ENCODE results near the gene GPS2. TPM values are rescaled to one million over a fixed set of nuclear protein-coding genes. Genes with fewer than 3 reads are reported as not detected.
A peak's percentile ranks its signal among the peaks of the same experiment; 100 is the strongest.

Gene GPS2
- total and polyA plus RNA-seq, 7 experiments from 2014 or later, result 72.6 to 145 (median 107) TPM

DNA sequence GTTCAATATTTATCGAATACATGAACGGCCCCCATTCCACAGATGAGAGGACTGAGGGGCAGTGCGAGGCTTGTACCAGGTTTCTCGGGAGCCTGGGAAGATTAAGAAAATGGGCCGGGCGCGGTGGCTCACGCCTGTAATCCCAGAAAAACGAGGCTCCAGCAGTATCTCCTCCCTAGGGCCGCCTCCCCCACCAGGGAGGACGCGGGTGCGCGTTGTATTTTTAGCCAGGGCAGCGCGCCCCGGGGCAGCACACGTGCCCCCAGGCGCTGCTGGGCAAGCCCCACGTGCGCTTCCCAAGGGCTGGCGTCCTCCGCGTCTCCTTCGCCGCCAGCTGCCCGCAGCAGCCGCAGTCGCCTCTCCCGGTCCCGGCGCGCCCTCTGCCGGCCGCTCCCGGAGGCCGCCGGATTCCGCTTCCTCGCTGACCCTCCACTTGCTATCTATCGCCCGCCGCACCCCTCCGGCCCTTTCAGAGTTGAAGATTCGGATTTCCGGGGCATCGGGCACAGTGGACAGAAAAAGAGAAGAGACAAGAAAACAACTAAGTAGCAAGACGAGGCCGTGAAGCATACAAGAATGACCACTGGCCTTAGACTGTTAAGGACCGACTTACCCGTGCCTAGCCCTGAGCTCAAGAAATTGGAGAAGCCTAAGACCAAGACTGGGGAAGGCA is 18.8 kb downstream of the GPS2 start:
- H3K27ac ChIP-seq (ENCODE audit: low read depth, low read length), result no peak overlapping the region
- Mint-ChIP-seq H3K36me3 (no peaks in the 10 kb centered on the region), H3K9me3 (no peaks in the 10 kb centered on the region), H3K27ac (peak overlapping the region in 2 of 9 donors; percentile 51 to 66), H3K27me3 (peaks cover 4 to 54% (median 18%) of the 10 kb centered on the region in 5 donors), H3K4me1 (peaks cover 6 to 30% (median 25%) of the 10 kb centered on the region in 7 donors), H3K4me3 (peak overlapping the region; percentile 18 to 89 (median 52))
- no peaks in the 10 kb centered on the region for H3K36me3 ChIP-seq (ENCODE audit: control insufficient read depth in 2 of 3, insufficient read depth in 3 of 3, low read length in 3 of 3)
- DNase-seq (peak in 5 of 9 donors; percentile 41 to 86 (median 62)), ATAC-seq (peak; percentile 63)
- H3K4me1 ChIP-seq (ENCODE audit: control insufficient read depth in 2 of 2, insufficient read depth in 2 of 2, low read length in 2 of 2), result peaks cover 12 to 26% of the 10 kb centered on the region in 2 donors
- H3K9me3 ChIP-seq (ENCODE audit: control insufficient read depth in 2 of 3, low read length in 3 of 3), result no peaks in the 10 kb centered on the region
- no peak overlapping the region for H3K4me3 ChIP-seq (ENCODE audit: low read length)
- no peaks in the 10 kb centered on the region for H3K27me3 ChIP-seq (ENCODE audit: control insufficient read depth in 2 of 2, insufficient read depth in 2 of 2, low read length in 2 of 2)
- ChIA-PET CTCF (interaction anchor here (0.6 to 2.2 kb wide), 25 partner anchors 9 to 597 kb away, joined by 3 to 33 read pairs (median 4); partner anchors contain the start of genes ACADVL, ACAP1, DLG4 and DVL2), POLR2A (interaction anchor here (0.6 to 2.1 kb wide), 13 partner anchors 10 to 250 kb away, joined by 3 to 13 read pairs (median 4); partner anchors contain the start of genes CLDN7, GPS2, NEURL4 and SLC2A4)
- intact Hi-C loops (cut with micrococcal nuclease), result loop anchor here (1.0 kb wide), 5 partner anchors 11 to 251 kb away; partner anchors contain the start of genes EIF5A (in 1 of the 2) and ELP5 (in 1 of the 2)

DNA sequence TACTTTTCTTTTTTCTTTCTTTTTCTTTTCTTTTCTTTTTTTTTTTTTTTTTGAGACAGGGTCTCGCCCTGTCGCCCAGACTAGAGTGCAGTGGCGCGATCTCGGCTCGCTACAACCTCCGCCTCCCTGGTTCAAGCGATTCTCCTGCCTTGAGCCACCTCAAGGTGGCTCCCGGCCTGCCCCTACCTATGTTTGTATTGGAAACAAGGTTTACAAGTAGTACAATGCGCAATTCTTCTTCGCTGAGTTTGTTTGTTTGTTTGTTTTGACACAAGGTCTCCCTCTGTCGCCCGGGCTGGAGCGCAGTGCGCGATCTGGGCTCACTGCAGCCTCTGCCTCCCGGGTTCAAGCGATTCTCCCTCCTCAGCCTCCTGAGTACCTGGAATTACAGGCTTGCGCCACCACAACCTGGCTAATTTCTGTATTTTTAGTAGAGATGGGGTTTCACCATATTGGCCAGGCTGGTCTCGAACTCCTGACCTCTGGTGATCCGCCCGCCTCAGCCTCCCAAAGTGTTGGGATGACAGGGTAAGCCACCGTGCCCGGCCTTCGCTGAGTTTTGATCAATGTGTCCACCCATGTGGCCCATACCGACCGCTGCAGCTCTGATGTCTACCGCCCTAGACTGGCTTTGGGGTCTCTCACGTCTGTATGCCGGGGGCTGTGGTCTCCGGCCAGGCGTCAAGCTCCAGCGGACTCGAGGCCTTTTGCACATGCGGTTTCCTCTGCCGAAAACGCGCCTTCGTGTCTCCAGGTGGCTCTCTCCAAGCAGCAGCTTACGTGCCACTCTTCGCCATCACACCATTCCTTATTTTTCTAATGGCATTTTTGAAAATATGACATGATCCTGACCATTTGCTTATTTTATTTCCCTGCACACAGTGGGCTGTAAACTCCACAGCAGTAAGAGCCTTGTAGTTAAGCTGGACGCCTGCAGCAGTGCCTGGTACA is 19.7 kb downstream of the GPS2 start:
- ChIA-PET POLR2A (interaction anchor here (0.6 to 2.1 kb wide), 10 partner anchors 11 to 92 kb away, joined by 3 to 13 read pairs (median 4); partner anchors contain the start of genes CLDN7, NEURL4 and SLC2A4), CTCF (interaction anchor here (0.6 to 2.2 kb wide), 15 partner anchors 10 to 597 kb away, joined by 3 to 33 read pairs (median 4); partner anchors contain the start of genes ACADVL, DLG4, DVL2 and NEURL4)
- Mint-ChIP-seq H3K27me3 (peaks cover 4 to 55% (median 18%) of the 10 kb centered on the region in 5 donors), H3K27ac (peak overlapping the region in 6 of 9 donors; percentile 32 to 85 (median 50)), H3K4me3 (peak overlapping the region; percentile 74 to 91 (median 84)), H3K36me3 (no peaks in the 10 kb centered on the region), H3K9me3 (no peaks in the 10 kb centered on the region), H3K4me1 (peaks cover 6 to 30% (median 25%) of the 10 kb centered on the region in 7 donors)
- DNase-seq (no peak), ATAC-seq (no peak)
- no peaks in the 10 kb centered on the region for H3K27me3 ChIP-seq (ENCODE audit: control insufficient read depth in 2 of 2, insufficient read depth in 2 of 2, low read length in 2 of 2)
- H3K4me1 ChIP-seq (ENCODE audit: control insufficient read depth in 2 of 2, insufficient read depth in 2 of 2, low read length in 2 of 2), result peaks cover 12 to 26% of the 10 kb centered on the region in 2 donors
- no peaks in the 10 kb centered on the region for H3K9me3 ChIP-seq (ENCODE audit: control insufficient read depth in 2 of 3, low read length in 3 of 3)
- intact Hi-C loops (cut with micrococcal nuclease), result loop anchor here (1.0 kb wide), 5 partner anchors 12 to 250 kb away; partner anchors contain the start of genes EIF5A (in 1 of the 2) and ELP5 (in 1 of the 2)
- no peaks in the 10 kb centered on the region for H3K36me3 ChIP-seq (ENCODE audit: control insufficient read depth in 2 of 3, insufficient read depth in 3 of 3, low read length in 3 of 3)
- H3K27ac ChIP-seq (ENCODE audit: low read depth, low read length), result no peak overlapping the region
- peak overlapping the region; percentile 37 for H3K4me3 ChIP-seq (ENCODE audit: low read length)

DNA sequence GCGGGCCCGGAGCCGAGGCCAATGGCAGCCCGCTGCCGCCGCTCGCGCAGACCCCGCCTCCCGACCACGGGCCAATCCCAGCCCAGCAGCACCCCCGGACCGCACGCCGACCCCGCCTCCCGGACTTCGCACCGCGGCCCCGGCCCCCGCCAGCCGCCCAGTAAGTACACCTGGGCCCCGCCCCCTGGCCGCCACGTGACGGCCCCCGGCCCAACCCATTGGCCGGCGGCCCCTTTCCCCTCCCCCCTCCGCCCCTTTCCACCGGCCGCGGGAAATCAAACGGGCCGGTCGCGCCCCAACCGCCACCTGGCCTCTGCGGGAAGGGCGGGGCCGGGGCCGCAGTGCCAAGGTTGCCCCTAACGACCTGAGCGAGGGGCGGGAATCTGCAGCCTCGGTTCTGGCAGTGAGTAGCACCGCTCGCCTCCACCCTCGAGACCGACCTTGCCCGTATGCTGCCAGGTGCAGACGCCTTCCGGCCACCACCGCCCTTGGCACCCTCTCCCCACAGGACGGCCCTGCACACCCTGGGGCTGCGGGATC is 20.5 kb downstream of the GPS2 start, which contains the start of gene YBX2:
Gene YBX2, minus strand, starts transcription at position 26 of the 540 bp plus-strand sequence. CDS start 139 bp downstream, outside the sequence.
- Histone ChIP-seq H3K4me1 (ENCODE audit: control insufficient read depth in 2 of 2, insufficient read depth in 2 of 2, low read length in 2 of 2) (peaks cover 12 to 26% of the 10 kb centered on the region in 2 donors), H3K9me3 (ENCODE audit: control insufficient read depth in 2 of 3, low read length in 3 of 3) (no peaks in the 10 kb centered on the region), H3K27ac (ENCODE audit: low read depth, low read length) (no peak within 1 kb of the TSS), H3K27me3 (ENCODE audit: control insufficient read depth in 2 of 2, insufficient read depth in 2 of 2, low read length in 2 of 2) (no peaks in the 10 kb centered on the region), H3K36me3 (ENCODE audit: control insufficient read depth in 2 of 3, insufficient read depth in 3 of 3, low read length in 3 of 3) (no peaks in the 10 kb centered on the region), H3K4me3 (ENCODE audit: low read length) (peak within 1 kb of the TSS; percentile 37)
- Mint-ChIP-seq H3K4me1 (peaks cover 6 to 30% (median 25%) of the 10 kb centered on the region in 7 donors), H3K36me3 (no peaks in the 10 kb centered on the region), H3K9me3 (no peaks in the 10 kb centered on the region), H3K27me3 (peaks cover 4 to 51% (median 18%) of the 10 kb centered on the region in 5 donors), H3K4me3 (peak within 1 kb of the TSS; percentile 75 to 91 (median 84)), H3K27ac (peak within 1 kb of the TSS; percentile 8 to 85 (median 46))
- intact Hi-C loops (cut with micrococcal nuclease), result no loop called here
- POLR2A ChIA-PET, result no interaction called here
- peak in 8 of 9 donors; percentile 40 to 86 (median 52) for DNase-seq
- CTCF ChIA-PET, result no interaction called here
- peak; percentile 84 for ATAC-seq

DNA sequence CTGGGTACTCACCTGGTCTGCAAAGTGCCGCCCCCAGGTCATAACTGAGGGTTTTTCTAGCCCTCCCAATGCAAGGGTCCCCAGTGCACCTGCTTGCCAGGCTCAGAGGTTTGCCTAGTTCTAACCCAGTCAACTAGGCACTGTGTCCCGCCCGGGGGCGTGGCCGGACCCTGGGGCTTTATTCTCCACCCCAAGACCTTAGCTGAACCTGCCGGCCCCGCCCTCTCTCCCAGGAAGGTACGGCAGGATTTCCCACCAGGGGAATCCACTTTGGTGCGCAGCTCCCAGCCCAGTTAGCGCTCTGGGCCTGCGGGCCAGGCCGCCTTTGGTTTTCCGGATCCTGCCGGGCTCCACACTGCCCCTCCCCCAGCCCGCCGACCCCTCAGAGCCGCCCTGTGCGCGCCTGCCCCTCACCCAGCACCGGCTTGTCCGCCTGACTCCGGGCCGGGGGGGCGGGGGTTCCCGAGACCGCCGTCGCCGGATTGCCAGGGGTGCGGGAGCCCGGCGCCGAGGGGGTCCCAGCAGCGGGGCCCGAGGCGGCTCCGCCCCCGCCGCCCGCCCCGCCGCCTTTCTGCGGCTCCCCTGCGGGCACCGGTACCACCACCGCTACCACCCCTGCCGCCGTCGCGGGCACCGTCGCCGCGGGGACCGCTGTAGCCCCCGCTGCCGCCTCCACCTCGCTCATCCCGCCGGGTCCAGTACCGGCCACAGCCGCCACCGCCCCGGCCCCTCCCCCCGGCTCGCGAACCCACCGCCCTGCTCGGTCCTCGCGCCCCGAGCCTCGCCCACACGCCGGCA is 21.1 kb downstream of the GPS2 start:
- ChIA-PET POLR2A (interaction anchor here (2.1 kb wide), 1 partner anchor 16 kb away, joined by 17 read pairs; no protein-coding TSS in a partner anchor), CTCF (interaction anchor here (0.6 kb wide), 1 partner anchor 757 kb away, joined by 3 read pairs; no protein-coding TSS in a partner anchor)
- no peaks in the 10 kb centered on the region for H3K9me3 ChIP-seq (ENCODE audit: control insufficient read depth in 2 of 3, low read length in 3 of 3)
- H3K27ac Mint-ChIP-seq, result peak overlapping the region in 4 of 9 donors; percentile 8 to 65 (median 44)
- H3K27me3 Mint-ChIP-seq, result peaks cover 4 to 50% (median 18%) of the 10 kb centered on the region in 5 donors
- no peaks in the 10 kb centered on the region for H3K36me3 Mint-ChIP-seq
- DNase-seq (peak in 1 of 9 donors; percentile 38), ATAC-seq (no peak)
- H3K4me1 Mint-ChIP-seq, result peaks cover 6 to 30% (median 25%) of the 10 kb centered on the region in 7 donors
- no peaks in the 10 kb centered on the region for H3K9me3 Mint-ChIP-seq
- peak overlapping the region; percentile 36 to 89 (median 68) for H3K4me3 Mint-ChIP-seq
- H3K27me3 ChIP-seq (ENCODE audit: control insufficient read depth in 2 of 2, insufficient read depth in 2 of 2, low read length in 2 of 2), result no peaks in the 10 kb centered on the region
- H3K27ac ChIP-seq (ENCODE audit: low read depth, low read length), result no peak overlapping the region
- intact Hi-C loops (cut with micrococcal nuclease), result no loop called here
- H3K4me1 ChIP-seq (ENCODE audit: control insufficient read depth in 2 of 2, insufficient read depth in 2 of 2, low read length in 2 of 2), result peaks cover 12 to 26% of the 10 kb centered on the region in 2 donors
- no peaks in the 10 kb centered on the region for H3K36me3 ChIP-seq (ENCODE audit: control insufficient read depth in 2 of 3, insufficient read depth in 3 of 3, low read length in 3 of 3)
- H3K4me3 ChIP-seq (ENCODE audit: low read length), result no peak overlapping the region

DNA sequence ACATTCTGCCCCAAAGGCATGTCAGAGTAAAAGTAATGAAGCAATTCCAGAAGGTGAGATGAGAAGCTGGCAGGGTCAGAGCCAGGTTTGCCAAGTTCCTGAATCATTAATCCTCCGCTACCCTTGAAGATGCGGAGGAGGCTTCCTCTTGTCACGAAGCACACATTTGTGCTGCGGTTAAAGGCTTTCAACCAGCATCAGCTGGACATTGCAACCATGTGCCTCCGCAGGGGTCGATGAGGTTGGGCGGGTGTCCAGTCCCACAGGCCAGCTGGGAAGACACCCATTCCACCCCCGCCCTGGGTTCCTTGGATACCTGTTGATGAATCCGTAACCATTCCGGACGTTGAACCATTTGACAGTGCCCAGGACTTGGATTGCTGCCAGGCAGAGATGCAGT is 22.0 kb downstream of the GPS2 start:
- H3K4me1 Mint-ChIP-seq, result peaks cover 6 to 30% (median 25%) of the 10 kb centered on the region in 7 donors
- Histone ChIP-seq H3K27me3 (ENCODE audit: control insufficient read depth in 2 of 2, insufficient read depth in 2 of 2, low read length in 2 of 2) (no peaks in the 10 kb centered on the region), H3K4me1 (ENCODE audit: control insufficient read depth in 2 of 2, insufficient read depth in 2 of 2, low read length in 2 of 2) (peaks cover 12 to 26% of the 10 kb centered on the region in 2 donors), H3K9me3 (ENCODE audit: control insufficient read depth in 2 of 3, low read length in 3 of 3) (no peaks in the 10 kb centered on the region), H3K27ac (ENCODE audit: low read depth, low read length) (no peak overlapping the region), H3K4me3 (ENCODE audit: low read length) (no peak overlapping the region), H3K36me3 (ENCODE audit: control insufficient read depth in 2 of 3, insufficient read depth in 3 of 3, low read length in 3 of 3) (no peaks in the 10 kb centered on the region)
- ATAC-seq (no peak), DNase-seq (no peak)
- peak overlapping the region in 1 of 9 donors; percentile 43 for H3K27ac Mint-ChIP-seq
- intact Hi-C loops (cut with micrococcal nuclease), result no loop called here
- H3K9me3 Mint-ChIP-seq, result no peaks in the 10 kb centered on the region
- POLR2A ChIA-PET, result interaction anchor here (0.8 to 2.6 kb wide), 3 partner anchors 11 to 17 kb away, joined by 3 to 17 read pairs (median 12); partner anchors contain the start of gene SLC2A4
- CTCF ChIA-PET, result interaction anchor here (0.6 kb wide), 1 partner anchor 369 kb away, joined by 3 read pairs; no protein-coding TSS in a partner anchor
- H3K4me3 Mint-ChIP-seq, result peak overlapping the region in 9 of 10 donors; percentile 16 to 89 (median 62)
- no peaks in the 10 kb centered on the region for H3K36me3 Mint-ChIP-seq
- H3K27me3 Mint-ChIP-seq, result peaks cover 4 to 55% (median 18%) of the 10 kb centered on the region in 5 donors

Measured in naive thymus-derived CD4-positive, alpha-beta T cell (primary cell).